ENCODE data around the gene CRIP1. TPM values are rescaled to one million over a fixed set of nuclear protein-coding genes. Genes with fewer than 3 reads are reported as not detected.

CRIP1 gene
- total RNA-seq, 1 donor from 2014 or later: 59.4 TPM

GRCh38 chr14:105467249-105467941 is 19.3 kb upstream of the CRIP1 start:
- intact Hi-C loops (cut with micrococcal nuclease): no loop called here
- no peak for ATAC-seq
- DNase-seq: no peak

- intact Hi-C loops (cut with micrococcal nuclease): no loop called here
- ATAC-seq: no peak
Measured at GRCh38 chr14:105467942-105468471, 18.7 kb upstream of the CRIP1 start.

GRCh38 chr14:105468621-105469241 is 18.0 kb upstream of the CRIP1 start:
- intact Hi-C loops (cut with micrococcal nuclease): no loop called here
- peak; percentile 86 for DNase-seq
- ATAC-seq: peak; percentile 6

More at GRCh38 chr14:105467942-105468471, 18.7 kb upstream of the CRIP1 start:
- DNase-seq: no peak

GRCh38 chr14:105469456-105470349 is 17.0 kb upstream of the CRIP1 start:
- intact Hi-C loops (cut with micrococcal nuclease): no loop called here
- ATAC-seq (no peak), DNase-seq (peak; percentile 69)

- no peak for ATAC-seq
- DNase-seq: peak; percentile 66
- intact Hi-C loops (cut with micrococcal nuclease): no loop called here
Measured at GRCh38 chr14:105470350-105471296, 16.1 kb upstream of the CRIP1 start.

GRCh38 chr14:105471297-105471821 is 15.3 kb upstream of the CRIP1 start:
- peak; percentile 16 for ATAC-seq
- intact Hi-C loops (cut with micrococcal nuclease): no loop called here

GRCh38 chr14:105471823-105472485 is 14.7 kb upstream of the CRIP1 start:
- intact Hi-C loops (cut with micrococcal nuclease): no loop called here
- DNase-seq (peak; percentile 79), ATAC-seq (peak; percentile 23)

More at GRCh38 chr14:105471297-105471821, 15.3 kb upstream of the CRIP1 start:
- peak; percentile 88 for DNase-seq

- intact Hi-C loops (cut with micrococcal nuclease): no loop called here
- ATAC-seq: peak; percentile 35
- DNase-seq: peak; percentile 92
Measured at GRCh38 chr14:105472486-105472991, 14.1 kb upstream of the CRIP1 start.

GRCh38 chr14:105473033-105473676 is 13.5 kb upstream of the CRIP1 start:
- ATAC-seq: no peak
- DNase-seq: peak; percentile 68
- intact Hi-C loops (cut with micrococcal nuclease): no loop called here

GRCh38 chr14:105473677-105474482 is 12.8 kb upstream of the CRIP1 start:
- DNase-seq: peak; percentile 98
- ATAC-seq: peak; percentile 47
- intact Hi-C loops (cut with micrococcal nuclease): no loop called here

GRCh38 chr14:105474483-105475268 is 12.0 kb upstream of the CRIP1 start, which contains the start of gene CRIP2:
Gene CRIP2 (plus strand): TSS chr14:105474821. CDS start chr14:105474863, 42 bp downstream.
- intact Hi-C loops (cut with micrococcal nuclease): no loop called here
- DNase-seq (peak; percentile 88), ATAC-seq (peak; percentile 7)

- peak; percentile 0 for ATAC-seq
- intact Hi-C loops (cut with micrococcal nuclease): no loop called here
- peak; percentile 76 for DNase-seq
Measured at GRCh38 chr14:105475269-105476096, 11.2 kb upstream of the CRIP1 start.

- intact Hi-C loops (cut with micrococcal nuclease): no loop called here
- DNase-seq (peak; percentile 84), ATAC-seq (peak; percentile 1)
Measured at GRCh38 chr14:105476097-105476830, 10.4 kb upstream of the CRIP1 start.
